MCF 10A (cell line): ENCODE measurements around the gene ODAD4. TPM values are rescaled to one million over a fixed set of nuclear protein-coding genes. Genes with fewer than 3 reads are reported as not detected.
A peak's percentile ranks its signal among the peaks of the same experiment; 100 is the strongest.

ENCODE experiments used
- BruUV-seq: library from RNA; stranded (reverse); fragments of 400-500 nt; replicated peaks from 2 replicates; lab custom pipeline; 2021; lab: Mats Ljungman, UMichigan
- CTCF ChIA-PET: fragments of 300-600 bp; sonication (Branson Sonifier 250); formaldehyde crosslinking; extraction: SDS; loops from one replicate; lab custom pipeline; 2021; ENCODE audit warnings: antibody characterized with exemption, inconsistent platforms; lab: Yijun Ruan, JAX
- POLR2A ChIA-PET: fragments of 300-600, 350-650 bp; sonication (Branson Sonifier 250); formaldehyde crosslinking; extraction: SDS; loops from one replicate; lab custom pipeline; 2020; ENCODE audit warnings: antibody characterized with exemption, inconsistent platforms; lab: Yijun Ruan, JAX
- DNase-seq: peaks from one replicate; pipeline ENCODE4 v3.0.0-alpha.2; 2018; ENCODE audit not compliant: unreplicated experiment
- H3K27ac Mint-ChIP-seq: one replicate; pipeline ENCODE4 v1.8.0; 2022; ENCODE audit warnings: mild to moderate bottlenecking, low read depth, mixed read lengths; ENCODE audit not compliant: unreplicated experiment
- H3K27me3 Mint-ChIP-seq: one replicate; pipeline ENCODE4 v1.8.0; 2022; ENCODE audit warnings: mixed read lengths; ENCODE audit not compliant: insufficient read depth, unreplicated experiment
- H3K36me3 Mint-ChIP-seq: one replicate; pipeline ENCODE4 v1.8.0; 2022; ENCODE audit warnings: mild to moderate bottlenecking, moderate library complexity, mixed read lengths; ENCODE audit not compliant: insufficient read depth, unreplicated experiment
- H3K4me1 Mint-ChIP-seq: one replicate; pipeline ENCODE4 v1.8.0; 2022; ENCODE audit warnings: mixed read lengths; ENCODE audit not compliant: insufficient read depth, unreplicated experiment
- H3K4me3 Mint-ChIP-seq: one replicate; pipeline ENCODE4 v1.8.0; 2022; ENCODE audit warnings: mild to moderate bottlenecking, moderate library complexity, mixed read lengths; ENCODE audit not compliant: unreplicated experiment
- H3K9me3 Mint-ChIP-seq: one replicate; pipeline ENCODE4 v1.8.0; 2022; ENCODE audit warnings: mixed read lengths; ENCODE audit not compliant: unreplicated experiment
- CTCF ChIP-seq: fragments of 200-600 bp; IDR thresholded peaks from one replicate; pipeline ENCODE4 v1.8.0; 2022; ENCODE audit warnings: antibody characterized with exemption, mild to moderate bottlenecking; ENCODE audit not compliant: unreplicated experiment
- intact Hi-C: fragments of 100-400 bp; cut with micrococcal nuclease; formaldehyde crosslinking; loops from 2 replicates; pipeline ENCODE4 v1.14.1; 2022
- total RNA-seq: library from RNA; stranded (reverse); gene quantifications from 2 replicates; pipeline ENCODE4 v1.2.3, GENCODE V29; 2022

Gene ODAD4
- total RNA-seq, 1 experiment from 2014 or later, result 0.96 TPM

GRCh38 chr17:41894791-41895331 is 35.6 kb upstream of the ODAD4 start:
- H3K27me3 Mint-ChIP-seq, result no peaks in the 10 kb centered on the region
- ChIA-PET CTCF (interaction anchor here (0.6 kb wide), 1 partner anchor 1305 kb away, joined by 3 read pairs; no protein-coding TSS in a partner anchor), POLR2A (interaction anchor here (0.6 to 1.1 kb wide), 2 partner anchors 18 to 31 kb away, joined by 3 read pairs; no protein-coding TSS in a partner anchor)
- intact Hi-C loops, result no loop called here
- H3K36me3 Mint-ChIP-seq, result peaks cover 79% of the 10 kb centered on the region
- BruUV-seq, result no TSS peak
- no peaks in the 10 kb centered on the region for H3K4me1 Mint-ChIP-seq
- H3K4me3 Mint-ChIP-seq, result no peak overlapping the region
- no peak overlapping the region for H3K27ac Mint-ChIP-seq
- TF ChIP-seq CTCF, result no peak
- H3K9me3 Mint-ChIP-seq, result no peaks in the 10 kb centered on the region
- no peak for DNase-seq

- H3K36me3 Mint-ChIP-seq, result peaks cover 80% of the 10 kb centered on the region
- no TSS peak for BruUV-seq
- H3K27me3 Mint-ChIP-seq, result no peaks in the 10 kb centered on the region
- H3K4me3 Mint-ChIP-seq, result no peak overlapping the region
- TF ChIP-seq CTCF, result no peak
- no peaks in the 10 kb centered on the region for H3K4me1 Mint-ChIP-seq
- CTCF ChIA-PET, result interaction anchor here (0.6 kb wide), 1 partner anchor 44 kb away, joined by 3 read pairs; no protein-coding TSS in a partner anchor
- H3K9me3 Mint-ChIP-seq, result no peaks in the 10 kb centered on the region
- peak overlapping the region; percentile 4 for H3K27ac Mint-ChIP-seq
- POLR2A ChIA-PET, result interaction anchor here (0.6 to 1.1 kb wide), 2 partner anchors 11 to 17 kb away, joined by 3 to 6 read pairs; no protein-coding TSS in a partner anchor
- no peak for DNase-seq
- intact Hi-C loops, result no loop called here
Measured at GRCh38 chr17:41895617-41896016, 34.8 kb upstream of the ODAD4 start.

GRCh38 chr17:41896726-41897125 is 33.7 kb upstream of the ODAD4 start:
- no peak for TF ChIP-seq CTCF
- no peak for DNase-seq
- ChIA-PET POLR2A (no interaction called here), CTCF (no interaction called here)
- intact Hi-C loops, result no loop called here
- H3K36me3 Mint-ChIP-seq, result peaks cover 90% of the 10 kb centered on the region
- H3K4me3 Mint-ChIP-seq, result no peak overlapping the region
- BruUV-seq, result no TSS peak
- no peaks in the 10 kb centered on the region for H3K4me1 Mint-ChIP-seq
- peak overlapping the region; percentile 23 for H3K27ac Mint-ChIP-seq
- no peaks in the 10 kb centered on the region for H3K27me3 Mint-ChIP-seq
- no peaks in the 10 kb centered on the region for H3K9me3 Mint-ChIP-seq

GRCh38 chr17:41901646-41902045 is 28.8 kb upstream of the ODAD4 start:
- Mint-ChIP-seq H3K27me3 (no peaks in the 10 kb centered on the region), H3K9me3 (no peaks in the 10 kb centered on the region), H3K4me3 (no peak overlapping the region), H3K27ac (no peak overlapping the region), H3K36me3 (peaks cover 82% of the 10 kb centered on the region), H3K4me1 (peaks cover 1% of the 10 kb centered on the region)
- POLR2A ChIA-PET, result no interaction called here
- BruUV-seq, result no TSS peak
- intact Hi-C loops, result no loop called here
- no peak for DNase-seq
- no peak for TF ChIP-seq CTCF
- CTCF ChIA-PET, result interaction anchor here (0.9 kb wide), 1 partner anchor 13 kb away, joined by 4 read pairs; no protein-coding TSS in a partner anchor
